ENCODE data around the gene SEPSECS.

SEPSECS gene

GRCh38 chr4:25190407-25190806 lies 30.2 kb upstream of the SEPSECS start:
- ChIA-PET CTCF (no interaction called here), POLR2A (no interaction called here)
- no peaks in the 10 kb centered on the region for H3K4me1 ChIP-seq (ENCODE audit: control insufficient read depth, insufficient read depth, low read length)
- TF ChIP-seq AEBP2 (tag by site-specific recombination; IDR thresholded peaks at IDR 0.05; ENCODE audit: borderline replicate concordance) (no peak), ZFP37 (tag by site-specific recombination; IDR thresholded peaks at IDR 0.05) (no peak), ZNF660 (tag by site-specific recombination; IDR thresholded peaks at IDR 0.05) (no peak), SCRT2 (tag by site-specific recombination; IDR thresholded peaks at IDR 0.05) (no peak)
- no peak overlapping the region for H3K4me3 ChIP-seq (ENCODE audit: low read depth, low read length)
- H3K36me3 ChIP-seq (ENCODE audit: control insufficient read depth in 2 of 2, insufficient read depth in 1 of 2, low read length in 2 of 2), result no peaks in the 10 kb centered on the region
- no peak overlapping the region for H3K27ac ChIP-seq (ENCODE audit: extremely low read depth, low read depth, low read length)
- H3K9me3 ChIP-seq (ENCODE audit: control insufficient read depth, insufficient read depth, low read depth, low read length), result no peaks in the 10 kb centered on the region

GRCh38 chr4:25184056-25184455 lies 23.8 kb upstream of the SEPSECS start:
- no peaks in the 10 kb centered on the region for H3K9me3 ChIP-seq (ENCODE audit: control insufficient read depth, insufficient read depth, low read depth, low read length)
- no peak overlapping the region for H3K27ac ChIP-seq (ENCODE audit: extremely low read depth, low read depth, low read length)
- POLR2A ChIA-PET, result no interaction called here
- CTCF ChIA-PET, result interaction anchor here (1.0 to 1.1 kb wide), 2 partner anchors 35 to 128 kb away, joined by 3 read pairs; no protein-coding TSS in a partner anchor
- H3K36me3 ChIP-seq (ENCODE audit: control insufficient read depth in 2 of 2, insufficient read depth in 1 of 2, low read length in 2 of 2), result no peaks in the 10 kb centered on the region
- no peak for TF ChIP-seq ZNF610 (tag by site-specific recombination; IDR thresholded peaks at IDR 0.05; ENCODE audit: borderline replicate concordance)
- no peak for TF ChIP-seq ZNF423 (tag by site-specific recombination; IDR thresholded peaks at IDR 0.05)
- TF ChIP-seq ZNF335 (tag by site-specific recombination; conservative IDR thresholded peaks at IDR 0.05), result no peak
- TF ChIP-seq HOXC10 (CRISPR knock-in tag; IDR thresholded peaks at IDR 0.05), result no peak
- TF ChIP-seq ZNF311 (tag by site-specific recombination; IDR thresholded peaks at IDR 0.05; ENCODE audit: borderline replicate concordance), result no peak
- TF ChIP-seq ZBTB10 (tag by site-specific recombination; IDR thresholded peaks at IDR 0.05), result no peak
- no peak for TF ChIP-seq ZNF280C (tag by site-specific recombination; IDR thresholded peaks at IDR 0.05)
- TF ChIP-seq ZNF184 (tag by site-specific recombination; IDR thresholded peaks at IDR 0.05), result no peak
- no peak for TF ChIP-seq ZNF558 (tag by site-specific recombination; IDR thresholded peaks at IDR 0.05)
- no peak for TF ChIP-seq ZNF398 (tag by site-specific recombination; IDR thresholded peaks at IDR 0.05)
- no peak for TF ChIP-seq ZNF791 (tag by site-specific recombination; IDR thresholded peaks at IDR 0.05)
- no peak for TF ChIP-seq ZNF501 (tag by site-specific recombination; IDR thresholded peaks at IDR 0.05)
- TF ChIP-seq ZNF514 (tag by site-specific recombination; IDR thresholded peaks at IDR 0.05), result no peak
- no peak for TF ChIP-seq ZNF561 (tag by site-specific recombination; IDR thresholded peaks at IDR 0.05; ENCODE audit: borderline replicate concordance)
- TF ChIP-seq GLIS1 (tag by site-specific recombination; IDR thresholded peaks at IDR 0.05), result no peak
- TF ChIP-seq ZNF843 (tag by site-specific recombination; IDR thresholded peaks at IDR 0.05), result no peak
- no peak for TF ChIP-seq BCL11B (tag by site-specific recombination; IDR thresholded peaks at IDR 0.05; ENCODE audit: low read depth)
- TF ChIP-seq ZNF239 (tag by site-specific recombination; IDR thresholded peaks at IDR 0.05), result no peak
- TF ChIP-seq OVOL3 (tag by site-specific recombination; IDR thresholded peaks at IDR 0.05), result no peak
- H3K4me1 ChIP-seq (ENCODE audit: control insufficient read depth, insufficient read depth, low read length), result no peaks in the 10 kb centered on the region
- H3K4me3 ChIP-seq (ENCODE audit: low read depth, low read length), result no peak overlapping the region
